Small intestine (tissue), 16 donors: Measurements from ENCODE around the gene POLR1F. TPM values are rescaled to one million over a fixed set of nuclear protein-coding genes. Genes with fewer than 3 reads are reported as not detected.

ENCODE experiments used
- DNase-seq, 2 donors: peaks; one replicate each; pipeline versions ENCODE4 v3.0.0 to v3.0.0-alpha.2; 2013
- FAIRE-seq: peaks from 2 replicates; lab custom pipeline; 2012; peaks lifted over from hg19 to GRCh38; lab: Jason Lieb, UNC
- H3K27ac ChIP-seq, 3 donors: one replicate each; pipeline ENCODE4 v1.5.1; 2013; ENCODE audit warnings: low read length in 2 of 3, mild to moderate bottlenecking in 2 of 3, control low read depth in 1 of 3, inconsistent platforms in 1 of 3, low read depth in 1 of 3, moderate library complexity in 1 of 3
- H3K27me3 ChIP-seq, 3 donors: one replicate each; pipeline ENCODE4 v1.6.1; 2013; ENCODE audit warnings: low read length in 3 of 3, inconsistent platforms in 1 of 3; ENCODE audit not compliant: control insufficient read depth in 3 of 3, insufficient read depth in 3 of 3
- H3K36me3 ChIP-seq, 3 donors: one replicate each; pipeline ENCODE4 v1.6.1; 2013; ENCODE audit warnings: low read length in 3 of 3, inconsistent platforms in 1 of 3, low read depth in 1 of 3, mild to moderate bottlenecking in 1 of 3, moderate library complexity in 1 of 3; ENCODE audit not compliant: control insufficient read depth in 3 of 3, insufficient read depth in 2 of 3
- H3K4me1 ChIP-seq, 3 donors: one replicate each; pipeline ENCODE4 v1.6.1; 2013; ENCODE audit warnings: low read length in 2 of 3, inconsistent platforms in 1 of 3, low read depth in 1 of 3, mild to moderate bottlenecking in 1 of 3, moderate library complexity in 1 of 3; ENCODE audit not compliant: control insufficient read depth in 3 of 3, insufficient read depth in 2 of 3
- H3K4me3 ChIP-seq, 3 donors: one replicate each; pipeline ENCODE4 v1.5.1; 2013; ENCODE audit warnings: low read length in 3 of 3, control low read depth in 1 of 3, inconsistent platforms in 1 of 3, low read depth in 1 of 3, mild to moderate bottlenecking in 1 of 3, moderate library complexity in 1 of 3
- H3K9me3 ChIP-seq, 2 donors: one replicate each; pipeline ENCODE4 v1.6.1; 2013; ENCODE audit warnings: low read depth in 1 of 2, low read length in 1 of 2; ENCODE audit not compliant: control insufficient read depth in 2 of 2, insufficient read depth in 1 of 2
- WGBS, 3 donors: extraction: QIAGEN DNeasy Blood & Tissue Kit; methylation state at CpG; one replicate each; pipeline ENCODE4 v1.1.7; 2013; 5-methylcytosine and 5-hydroxymethylcytosine counted together
- long read RNA-seq, 10 donors: transcript quantifications; one replicate each; lab custom pipeline, GENCODE V29; 2026
- polyA plus RNA-seq, 4 donors: library from polyadenylated mRNA; stranded (reverse) in 3 of 4; unstranded in 1 of 4; fragments of 200-250 nt in 3 of 4; fragments of 120-200 nt in 1 of 4; gene quantifications; one replicate each; pipeline versions ENCODE4 v1.2.1 to v1.2.3, GENCODE V29; 2013
- donor health status: healthy with polysubstance abuse.
- donor health status: control.
- donor health status: control.
- donor health status: Bipolar disorder and iron deficiency.
- donor health status: healthy.

The POLR1F gene
- 10 to 100 TPM in 1 of 4 donors, 1 to 10 TPM in 3; 3.5 to 12.3 (median 7.5) TPM for polyA plus RNA-seq
- long read RNA-seq, donor 1, transcript TWISTNB-202 (2 exons, 427 nt) = minor isoform, 5 of 26 reads
- long read RNA-seq, donor 1, transcript TWISTNB-201 (4 exons, 3,942 nt) = major isoform, 21 of 26 reads
- long read RNA-seq, donor 1, partial matches to known transcripts = 0 of 26 reads
- long read RNA-seq, donor 1, other reads (novel, unspliced or antisense) = 0 of 26 reads
- long read RNA-seq, donor 2, transcript TWISTNB-201 (4 exons, 3,942 nt) = major isoform, 6 of 8 reads
- long read RNA-seq, donor 2, partial matches to known transcripts = 0 of 8 reads
- long read RNA-seq, donor 2, other reads (novel, unspliced or antisense) = 0 of 8 reads
- long read RNA-seq, donor 3, transcript TWISTNB-201 (4 exons, 3,942 nt) = major isoform, 11 of 13 reads
- long read RNA-seq, donor 3, partial matches to known transcripts = 0 of 13 reads
- long read RNA-seq, donor 3, other reads (novel, unspliced or antisense) = 0 of 13 reads
- long read RNA-seq, donor 4 = 0 reads
- long read RNA-seq, donor 5, partial matches to known transcripts = 0 of 4 reads
- long read RNA-seq, donor 5, other reads (novel, unspliced or antisense) = 0 of 4 reads
- long read RNA-seq, donor 6, transcript TWISTNB-201 (4 exons, 3,942 nt) = major isoform, 9 of 9 reads
- long read RNA-seq, donor 6, partial matches to known transcripts = 0 of 9 reads
- long read RNA-seq, donor 6, other reads (novel, unspliced or antisense) = 0 of 9 reads
- long read RNA-seq, donor 7, transcript TWISTNB-201 (4 exons, 3,942 nt) = major isoform, 12 of 12 reads
- long read RNA-seq, donor 7, partial matches to known transcripts = 0 of 12 reads
- long read RNA-seq, donor 7, other reads (novel, unspliced or antisense) = 0 of 12 reads
- long read RNA-seq, donor 8, partial matches to known transcripts = 0 of 2 reads
- long read RNA-seq, donor 8, other reads (novel, unspliced or antisense) = 0 of 2 reads
- long read RNA-seq, donor 9, transcript TWISTNB-201 (4 exons, 3,942 nt) = major isoform, 5 of 6 reads
- long read RNA-seq, donor 9, partial matches to known transcripts = 0 of 6 reads
- long read RNA-seq, donor 9, other reads (novel, unspliced or antisense) = 0 of 6 reads
- long read RNA-seq, donor 10, transcript TWISTNB-201 (4 exons, 3,942 nt) = major isoform, 14 of 23 reads
- long read RNA-seq, donor 10, transcript TWISTNB-202 (2 exons, 427 nt) = minor isoform, 9 of 23 reads
- long read RNA-seq, donor 10, partial matches to known transcripts = 0 of 23 reads
- long read RNA-seq, donor 10, other reads (novel, unspliced or antisense) = 0 of 23 reads

- Histone ChIP-seq H3K36me3 (peaks cover 0 to under 1% (median 0%) of the 10 kb centered on the region in 3 donors), H3K27ac (peak within 1 kb of the TSS in 2 of 3 donors; percentile 67 to 87), H3K4me3 (peak within 1 kb of the TSS; percentile 67 to 97 (median 96)), H3K4me1 (peaks cover 2 to 10% (median 4%) of the 10 kb centered on the region in 3 donors), H3K27me3 (no peaks in the 10 kb centered on the region), H3K9me3 (no peaks in the 10 kb centered on the region)
- 0 to 1% (median 0%) methylated on average over 56 of the region's 56 CpGs for WGBS, 3 donors
- peak; percentile 33 for FAIRE-seq
- DNase-seq = peak; percentile 96 to 99
These were observed at the start of gene POLR1F for GRCh38 chr7:19708397-19709248. Gene POLR1F, minus strand, starts transcription at chr7:19709037. Its CDS starts 21 bp downstream, at chr7:19709016.

GRCh38 chr7:19754521-19755116, 45.8 kb upstream of the POLR1F start:
- Histone ChIP-seq H3K4me3 (no peak overlapping the region), H3K4me1 (no peaks in the 10 kb centered on the region), H3K9me3 (no peaks in the 10 kb centered on the region), H3K36me3 (no peaks in the 10 kb centered on the region), H3K27ac (no peak overlapping the region), H3K27me3 (peaks cover 0 to 2% (median 0%) of the 10 kb centered on the region in 3 donors)
- peak; percentile 45 to 66 for DNase-seq
- FAIRE-seq = peak; percentile 44
- WGBS, 3 donors = 34 to 36% (median 35%) methylated on average over 6 of the region's 6 CpGs

GRCh38 chr7:19752020-19752419, 43.2 kb upstream of the POLR1F start:
- Histone ChIP-seq H3K9me3 (no peaks in the 10 kb centered on the region), H3K27ac (no peak overlapping the region), H3K27me3 (no peaks in the 10 kb centered on the region), H3K4me1 (no peaks in the 10 kb centered on the region), H3K4me3 (no peak overlapping the region), H3K36me3 (no peaks in the 10 kb centered on the region)
- no peak for FAIRE-seq
- DNase-seq = no peak
- 69 to 81% (median 77%) methylated on average over 3 of the region's 3 CpGs for WGBS, 3 donors

GRCh38 chr7:19749658-19750057, 40.8 kb upstream of the POLR1F start:
- no peak for FAIRE-seq

GRCh38 chr7:19747740-19748339, 39.0 kb upstream of the POLR1F start:
- Histone ChIP-seq H3K27me3 (no peaks in the 10 kb centered on the region), H3K36me3 (no peaks in the 10 kb centered on the region), H3K27ac (no peak overlapping the region), H3K4me3 (no peak overlapping the region), H3K4me1 (no peaks in the 10 kb centered on the region), H3K9me3 (no peaks in the 10 kb centered on the region)
- peak; percentile 48 to 51 for DNase-seq
- FAIRE-seq = no peak
- 28 to 31% (median 30%) methylated on average over 4 of the region's 4 CpGs for WGBS, 3 donors

More at GRCh38 chr7:19749658-19750057, 40.8 kb upstream of the POLR1F start:
- no peaks in the 10 kb centered on the region for H3K36me3 ChIP-seq
- H3K4me3 ChIP-seq = no peak overlapping the region
- no peak overlapping the region for H3K27ac ChIP-seq
- WGBS, 3 donors = 40 to 58% (median 51%) methylated on average over 4 of the region's 4 CpGs
- no peaks in the 10 kb centered on the region for H3K4me1 ChIP-seq
- no peak for DNase-seq
- no peaks in the 10 kb centered on the region for H3K27me3 ChIP-seq
- no peaks in the 10 kb centered on the region for H3K9me3 ChIP-seq

- no peaks in the 10 kb centered on the region for H3K27me3 ChIP-seq
- H3K4me3 ChIP-seq = no peak overlapping the region
- no peaks in the 10 kb centered on the region for H3K4me1 ChIP-seq
- H3K9me3 ChIP-seq = no peaks in the 10 kb centered on the region
- H3K27ac ChIP-seq = no peak overlapping the region
- WGBS, 3 donors = 29 to 53% (median 50%) methylated on average over 1 of the region's 1 CpG
- no peaks in the 10 kb centered on the region for H3K36me3 ChIP-seq
- DNase-seq = no peak
- FAIRE-seq = no peak
These were observed 35.2 kb upstream of the POLR1F start for GRCh38 chr7:19744075-19744474.

GRCh38 chr7:19728716-19729115, 19.9 kb upstream of the POLR1F start:
- DNase-seq (no peak), FAIRE-seq (no peak)
- WGBS, 3 donors = 68 to 84% (median 69%) methylated on average over 3 of the region's 3 CpGs
- no peak overlapping the region for H3K4me3 ChIP-seq
- H3K27me3 ChIP-seq = no peaks in the 10 kb centered on the region
- H3K4me1 ChIP-seq = no peaks in the 10 kb centered on the region
- H3K27ac ChIP-seq = no peak overlapping the region
- no peaks in the 10 kb centered on the region for H3K36me3 ChIP-seq
- H3K9me3 ChIP-seq = no peaks in the 10 kb centered on the region
